ENCODE data around the gene ATP1B3. TPM values are rescaled to one million over a fixed set of nuclear protein-coding genes. Genes with fewer than 3 reads are reported as not detected.

Gene ATP1B3
- total and polyA plus RNA-seq, 4 donors, result 6.8 to 30.2 (median 11.3) TPM

DNA sequence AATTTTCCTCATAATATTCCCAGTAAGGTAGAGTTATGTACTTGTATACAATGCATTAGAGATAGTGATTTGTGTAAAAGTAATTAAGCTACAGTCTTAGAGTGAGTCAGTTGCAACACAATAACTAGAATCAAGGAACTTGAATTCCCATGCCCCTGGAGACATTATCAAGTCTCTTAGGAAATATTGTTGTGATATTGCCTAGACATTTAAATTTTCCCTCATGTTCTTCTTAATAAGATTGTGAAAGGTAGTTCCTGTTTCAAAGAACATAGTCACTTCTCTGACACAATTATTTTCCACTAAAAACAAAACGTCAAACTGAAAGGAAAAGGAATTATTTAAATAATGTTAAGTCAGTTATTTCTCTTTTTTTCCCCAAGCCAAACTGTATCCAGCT is 13.0 kb upstream of the ATP1B3 start:
- H3K27ac ChIP-seq (ENCODE audit: low read depth in 1 of 2, low read length in 2 of 2), result no peak overlapping the region
- no peaks in the 10 kb centered on the region for H3K4me1 ChIP-seq (ENCODE audit: control insufficient read depth in 4 of 4, insufficient read depth in 4 of 4, low read length in 3 of 4)
- H3K9me3 ChIP-seq (ENCODE audit: control insufficient read depth in 4 of 4, low read length in 3 of 4), result no peaks in the 10 kb centered on the region
- no peaks in the 10 kb centered on the region for H3K27me3 ChIP-seq (ENCODE audit: control insufficient read depth in 4 of 4, insufficient read depth in 4 of 4, low read length in 3 of 4)
- TF ChIP-seq, protein P1, sequence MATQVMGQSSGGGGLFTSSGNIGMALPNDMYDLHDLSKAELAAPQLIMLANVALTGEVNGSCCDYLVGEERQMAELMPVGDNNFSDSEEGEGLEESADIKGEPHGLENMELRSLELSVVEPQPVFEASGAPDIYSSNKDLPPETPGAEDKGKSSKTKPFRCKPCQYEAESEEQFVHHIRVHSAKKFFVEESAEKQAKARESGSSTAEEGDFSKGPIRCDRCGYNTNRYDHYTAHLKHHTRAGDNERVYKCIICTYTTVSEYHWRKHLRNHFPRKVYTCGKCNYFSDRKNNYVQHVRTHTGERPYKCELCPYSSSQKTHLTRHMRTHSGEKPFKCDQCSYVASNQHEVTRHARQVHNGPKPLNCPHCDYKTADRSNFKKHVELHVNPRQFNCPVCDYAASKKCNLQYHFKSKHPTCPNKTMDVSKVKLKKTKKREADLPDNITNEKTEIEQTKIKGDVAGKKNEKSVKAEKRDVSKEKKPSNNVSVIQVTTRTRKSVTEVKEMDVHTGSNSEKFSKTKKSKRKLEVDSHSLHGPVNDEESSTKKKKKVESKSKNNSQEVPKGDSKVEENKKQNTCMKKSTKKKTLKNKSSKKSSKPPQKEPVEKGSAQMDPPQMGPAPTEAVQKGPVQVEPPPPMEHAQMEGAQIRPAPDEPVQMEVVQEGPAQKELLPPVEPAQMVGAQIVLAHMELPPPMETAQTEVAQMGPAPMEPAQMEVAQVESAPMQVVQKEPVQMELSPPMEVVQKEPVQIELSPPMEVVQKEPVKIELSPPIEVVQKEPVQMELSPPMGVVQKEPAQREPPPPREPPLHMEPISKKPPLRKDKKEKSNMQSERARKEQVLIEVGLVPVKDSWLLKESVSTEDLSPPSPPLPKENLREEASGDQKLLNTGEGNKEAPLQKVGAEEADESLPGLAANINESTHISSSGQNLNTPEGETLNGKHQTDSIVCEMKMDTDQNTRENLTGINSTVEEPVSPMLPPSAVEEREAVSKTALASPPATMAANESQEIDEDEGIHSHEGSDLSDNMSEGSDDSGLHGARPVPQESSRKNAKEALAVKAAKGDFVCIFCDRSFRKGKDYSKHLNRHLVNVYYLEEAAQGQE (IDR thresholded peaks at IDR 0.05), result no peak
- no peak overlapping the region for H3K9ac ChIP-seq (ENCODE audit: low read depth in 1 of 2, low read length in 2 of 2)
- no peaks in the 10 kb centered on the region for H3K36me3 ChIP-seq (ENCODE audit: control insufficient read depth in 4 of 4, insufficient read depth in 3 of 4, low read depth in 1 of 4, low read length in 3 of 4)
- 49% methylated on average over 1 of the region's 1 CpG for WGBS
- H3K4me3 ChIP-seq (ENCODE audit: low read depth in 1 of 3, low read length in 3 of 3), result no peak overlapping the region
- no peak for DNase-seq (ENCODE audit: low spot score)

DNA sequence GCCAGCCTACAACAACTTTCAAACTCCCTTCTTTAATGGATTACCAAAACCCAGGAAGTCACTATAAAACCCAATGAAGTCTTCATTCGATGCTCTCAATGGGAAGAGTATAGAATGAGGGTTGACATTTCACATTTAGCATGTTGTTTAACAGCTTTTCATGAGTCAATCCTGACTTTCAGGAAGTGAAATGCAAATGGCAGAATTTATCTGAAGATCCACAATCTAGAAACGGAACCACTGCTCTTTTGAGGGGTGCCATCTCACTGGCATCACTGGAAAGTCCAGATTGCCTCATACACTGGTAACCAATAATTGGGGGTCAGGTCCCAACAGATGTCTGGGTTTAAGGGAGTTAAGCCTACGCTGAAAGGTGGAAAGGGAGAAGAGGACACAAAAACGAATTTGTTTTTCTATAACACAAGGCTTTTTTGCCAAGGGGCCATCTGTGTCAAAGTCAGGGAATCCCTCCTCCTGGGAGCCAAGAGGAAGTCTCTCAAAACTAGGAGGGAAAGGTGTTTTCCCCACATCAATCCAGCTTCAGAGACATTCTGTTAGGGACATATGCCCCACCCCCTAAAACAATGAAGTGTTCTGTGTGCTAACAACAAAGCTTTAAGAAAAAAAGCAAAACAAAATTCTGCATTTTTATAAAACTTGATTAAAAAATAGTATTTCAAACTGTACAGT is 12.0 kb upstream of the ATP1B3 start:
- Histone ChIP-seq H3K27me3 (ENCODE audit: control insufficient read depth in 4 of 4, insufficient read depth in 4 of 4, low read length in 3 of 4) (no peaks in the 10 kb centered on the region), H3K9ac (ENCODE audit: low read depth in 1 of 2, low read length in 2 of 2) (no peak overlapping the region), H3K4me1 (ENCODE audit: control insufficient read depth in 4 of 4, insufficient read depth in 4 of 4, low read length in 3 of 4) (no peaks in the 10 kb centered on the region), H3K4me3 (ENCODE audit: low read depth in 1 of 3, low read length in 3 of 3) (no peak overlapping the region), H3K9me3 (ENCODE audit: control insufficient read depth in 4 of 4, low read length in 3 of 4) (no peaks in the 10 kb centered on the region), H3K36me3 (ENCODE audit: control insufficient read depth in 4 of 4, insufficient read depth in 3 of 4, low read depth in 1 of 4, low read length in 3 of 4) (no peaks in the 10 kb centered on the region), H3K27ac (ENCODE audit: low read depth in 1 of 2, low read length in 2 of 2) (no peak overlapping the region)
- TF ChIP-seq, protein P2, sequence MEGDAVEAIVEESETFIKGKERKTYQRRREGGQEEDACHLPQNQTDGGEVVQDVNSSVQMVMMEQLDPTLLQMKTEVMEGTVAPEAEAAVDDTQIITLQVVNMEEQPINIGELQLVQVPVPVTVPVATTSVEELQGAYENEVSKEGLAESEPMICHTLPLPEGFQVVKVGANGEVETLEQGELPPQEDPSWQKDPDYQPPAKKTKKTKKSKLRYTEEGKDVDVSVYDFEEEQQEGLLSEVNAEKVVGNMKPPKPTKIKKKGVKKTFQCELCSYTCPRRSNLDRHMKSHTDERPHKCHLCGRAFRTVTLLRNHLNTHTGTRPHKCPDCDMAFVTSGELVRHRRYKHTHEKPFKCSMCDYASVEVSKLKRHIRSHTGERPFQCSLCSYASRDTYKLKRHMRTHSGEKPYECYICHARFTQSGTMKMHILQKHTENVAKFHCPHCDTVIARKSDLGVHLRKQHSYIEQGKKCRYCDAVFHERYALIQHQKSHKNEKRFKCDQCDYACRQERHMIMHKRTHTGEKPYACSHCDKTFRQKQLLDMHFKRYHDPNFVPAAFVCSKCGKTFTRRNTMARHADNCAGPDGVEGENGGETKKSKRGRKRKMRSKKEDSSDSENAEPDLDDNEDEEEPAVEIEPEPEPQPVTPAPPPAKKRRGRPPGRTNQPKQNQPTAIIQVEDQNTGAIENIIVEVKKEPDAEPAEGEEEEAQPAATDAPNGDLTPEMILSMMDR (IDR thresholded peaks at IDR 0.05; ENCODE audit: low read depth, low read length, missing input control), result no peak
- TF ChIP-seq YY1 (IDR thresholded peaks at IDR 0.05) (no peak), EGR1 (IDR thresholded peaks at IDR 0.05; ENCODE audit: low read depth in 2 of 2) (no peak), HNF4G (IDR thresholded peaks at IDR 0.05) (no peak), FOXA1 (IDR thresholded peaks at IDR 0.05) (no peak), RXRA (IDR thresholded peaks at IDR 0.05) (no peak), FOXA2 (IDR thresholded peaks at IDR 0.05) (no peak), RAD21 (IDR thresholded peaks at IDR 0.05) (no peak), GABPA (IDR thresholded peaks at IDR 0.05 in 1 of 2, conservative IDR thresholded peaks at IDR 0.05 in 1 of 2) (no peak), NR2F2 (IDR thresholded peaks at IDR 0.05) (no peak), JUND (IDR thresholded peaks at IDR 0.05) (no peak), TAF1 (conservative IDR thresholded peaks at IDR 0.05) (no peak), SP1 (IDR thresholded peaks at IDR 0.05) (no peak)
- TF ChIP-seq, protein P3, sequence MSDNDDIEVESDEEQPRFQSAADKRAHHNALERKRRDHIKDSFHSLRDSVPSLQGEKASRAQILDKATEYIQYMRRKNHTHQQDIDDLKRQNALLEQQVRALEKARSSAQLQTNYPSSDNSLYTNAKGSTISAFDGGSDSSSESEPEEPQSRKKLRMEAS (IDR thresholded peaks at IDR 0.05), result no peak
- TF ChIP-seq, protein P4, sequence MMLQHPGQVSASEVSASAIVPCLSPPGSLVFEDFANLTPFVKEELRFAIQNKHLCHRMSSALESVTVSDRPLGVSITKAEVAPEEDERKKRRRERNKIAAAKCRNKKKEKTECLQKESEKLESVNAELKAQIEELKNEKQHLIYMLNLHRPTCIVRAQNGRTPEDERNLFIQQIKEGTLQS (IDR thresholded peaks at IDR 0.05), result no peak
- TF ChIP-seq, protein P5, sequence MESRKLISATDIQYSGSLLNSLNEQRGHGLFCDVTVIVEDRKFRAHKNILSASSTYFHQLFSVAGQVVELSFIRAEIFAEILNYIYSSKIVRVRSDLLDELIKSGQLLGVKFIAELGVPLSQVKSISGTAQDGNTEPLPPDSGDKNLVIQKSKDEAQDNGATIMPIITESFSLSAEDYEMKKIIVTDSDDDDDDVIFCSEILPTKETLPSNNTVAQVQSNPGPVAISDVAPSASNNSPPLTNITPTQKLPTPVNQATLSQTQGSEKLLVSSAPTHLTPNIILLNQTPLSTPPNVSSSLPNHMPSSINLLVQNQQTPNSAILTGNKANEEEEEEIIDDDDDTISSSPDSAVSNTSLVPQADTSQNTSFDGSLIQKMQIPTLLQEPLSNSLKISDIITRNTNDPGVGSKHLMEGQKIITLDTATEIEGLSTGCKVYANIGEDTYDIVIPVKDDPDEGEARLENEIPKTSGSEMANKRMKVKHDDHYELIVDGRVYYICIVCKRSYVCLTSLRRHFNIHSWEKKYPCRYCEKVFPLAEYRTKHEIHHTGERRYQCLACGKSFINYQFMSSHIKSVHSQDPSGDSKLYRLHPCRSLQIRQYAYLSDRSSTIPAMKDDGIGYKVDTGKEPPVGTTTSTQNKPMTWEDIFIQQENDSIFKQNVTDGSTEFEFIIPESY (IDR thresholded peaks at IDR 0.05), result no peak
- DNase-seq (ENCODE audit: low spot score), result no peak
- WGBS, result 70% methylated on average over 4 of the region's 4 CpGs

Measured in liver (tissue), 9 donors.